ENCODE data around the gene GON4L.
A peak's percentile ranks its signal among the peaks of the same experiment; 100 is the strongest.
"Not testable (repeated sequence)": the region's sequence is repeated elsewhere in the genome, so short reads cannot be mapped to it uniquely, and the experiment has no call there.

The GON4L gene

GRCh38 chr1:155745284-155746228, 111.5 kb downstream of the GON4L start:
- DNase-seq, result peak; percentile 91

GRCh38 chr1:155744711-155745283, 112.2 kb downstream of the GON4L start:
- no peak for DNase-seq

GRCh38 chr1:155741908-155742307, 115.1 kb downstream of the GON4L start:
- DNase-seq, result no peak

- no peak for DNase-seq
Observed at GRCh38 chr1:155740995-155741394, 116.0 kb downstream of the GON4L start.

- DNase-seq, result no peak
Observed at GRCh38 chr1:155729031-155729898, 127.7 kb downstream of the GON4L start.

GRCh38 chr1:155725142-155725541, 131.9 kb downstream of the GON4L start:
- DNase-seq, result no peak

- no peak for DNase-seq
Observed at GRCh38 chr1:155719703-155720102, 137.3 kb downstream of the GON4L start.

- DNase-seq, result not testable (repeated sequence)
Observed at GRCh38 chr1:155718524-155719115, 138.4 kb downstream of the GON4L start.

GRCh38 chr1:155717041-155717440, 140.0 kb downstream of the GON4L start:
- DNase-seq, result no peak

GRCh38 chr1:155715777-155716176, 141.2 kb downstream of the GON4L start:
- no peak for DNase-seq

- not testable (repeated sequence) for DNase-seq
Observed at GRCh38 chr1:155715056-155715455, 142.0 kb downstream of the GON4L start.

GRCh38 chr1:155713075-155713474, 143.9 kb downstream of the GON4L start:
- DNase-seq, result no peak

- not testable (repeated sequence) for DNase-seq
Observed at GRCh38 chr1:155712636-155713035, 144.4 kb downstream of the GON4L start.

GRCh38 chr1:155711457-155711856, 145.6 kb downstream of the GON4L start:
- DNase-seq, result not testable (repeated sequence)

- DNase-seq, result no peak
Observed at GRCh38 chr1:155709391-155709790, 147.6 kb downstream of the GON4L start.

- DNase-seq, result peak; percentile 25
Observed at GRCh38 chr1:155706139-155706538, 150.9 kb downstream of the GON4L start.

- not testable (repeated sequence) for DNase-seq
Observed at GRCh38 chr1:155704414-155704813, 152.6 kb downstream of the GON4L start.

GRCh38 chr1:155703216-155703615, 153.8 kb downstream of the GON4L start:
- no peak for DNase-seq

- not testable (repeated sequence) for DNase-seq
Observed at GRCh38 chr1:155701675-155702074, 155.3 kb downstream of the GON4L start.

All from T1000 (cell line).